ENCODE data around the gene SLC19A1. TPM values are rescaled to one million over a fixed set of nuclear protein-coding genes. Genes with fewer than 3 reads are reported as not detected.

Gene SLC19A1
- total and polyA plus RNA-seq, 2 donors from 2014 or later = 5.1 to 7.2 TPM

DNA sequence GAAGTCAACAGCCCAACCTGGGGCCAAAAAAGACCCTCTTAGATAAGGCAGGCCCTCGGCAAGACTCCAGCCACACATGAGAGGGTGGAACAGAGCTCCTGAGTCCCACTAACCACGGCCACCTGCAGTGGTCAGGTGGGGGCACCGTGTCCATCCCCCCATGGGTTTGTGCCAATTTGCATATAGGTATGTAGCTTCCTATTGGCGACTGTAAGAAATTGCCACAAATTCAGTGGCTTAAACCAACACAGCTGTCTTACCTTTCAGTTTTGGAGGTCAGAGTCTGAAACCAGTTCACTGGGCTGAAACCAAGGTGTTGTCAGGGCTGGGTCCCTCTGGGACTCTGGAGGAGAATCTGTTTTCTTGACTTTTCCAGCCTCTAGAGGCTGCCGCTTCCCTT, 77.9 kb downstream of the SLC19A1 start:
- H3K9me3 ChIP-seq (ENCODE audit: control insufficient read depth in 2 of 3, insufficient read depth in 1 of 3, low read length in 3 of 3) = peaks cover 0 to 6% (median 0%) of the 10 kb centered on the region in 3 donors
- no peak overlapping the region for H3K27ac ChIP-seq (ENCODE audit: low read depth in 2 of 2, low read length in 2 of 2)
- FAIRE-seq = no peak
- H3K4me1 ChIP-seq (ENCODE audit: control insufficient read depth in 2 of 3, insufficient read depth in 2 of 3, low read depth in 1 of 3, low read length in 3 of 3) = peaks cover 0 to 11% (median 9%) of the 10 kb centered on the region in 3 donors
- no peaks in the 10 kb centered on the region for H3K36me3 ChIP-seq (ENCODE audit: control insufficient read depth in 2 of 3, insufficient read depth in 3 of 3, low read length in 3 of 3)
- DNase-seq = peak in 1 of 5 donors; percentile 60
- no peak overlapping the region for H3K4me3 ChIP-seq (ENCODE audit: low read length in 3 of 3)
- no peak overlapping the region for H3K9ac ChIP-seq (ENCODE audit: low read length in 3 of 3)
- intact Hi-C loops (cut with DNase I) = no loop called here
- H3K27me3 ChIP-seq (ENCODE audit: control insufficient read depth, insufficient read depth, low read length) = no peaks in the 10 kb centered on the region
- TF ChIP-seq, protein P1, sequence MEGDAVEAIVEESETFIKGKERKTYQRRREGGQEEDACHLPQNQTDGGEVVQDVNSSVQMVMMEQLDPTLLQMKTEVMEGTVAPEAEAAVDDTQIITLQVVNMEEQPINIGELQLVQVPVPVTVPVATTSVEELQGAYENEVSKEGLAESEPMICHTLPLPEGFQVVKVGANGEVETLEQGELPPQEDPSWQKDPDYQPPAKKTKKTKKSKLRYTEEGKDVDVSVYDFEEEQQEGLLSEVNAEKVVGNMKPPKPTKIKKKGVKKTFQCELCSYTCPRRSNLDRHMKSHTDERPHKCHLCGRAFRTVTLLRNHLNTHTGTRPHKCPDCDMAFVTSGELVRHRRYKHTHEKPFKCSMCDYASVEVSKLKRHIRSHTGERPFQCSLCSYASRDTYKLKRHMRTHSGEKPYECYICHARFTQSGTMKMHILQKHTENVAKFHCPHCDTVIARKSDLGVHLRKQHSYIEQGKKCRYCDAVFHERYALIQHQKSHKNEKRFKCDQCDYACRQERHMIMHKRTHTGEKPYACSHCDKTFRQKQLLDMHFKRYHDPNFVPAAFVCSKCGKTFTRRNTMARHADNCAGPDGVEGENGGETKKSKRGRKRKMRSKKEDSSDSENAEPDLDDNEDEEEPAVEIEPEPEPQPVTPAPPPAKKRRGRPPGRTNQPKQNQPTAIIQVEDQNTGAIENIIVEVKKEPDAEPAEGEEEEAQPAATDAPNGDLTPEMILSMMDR (IDR thresholded peaks at IDR 0.05; ENCODE audit: borderline replicate concordance, extremely low read depth, insufficient read depth) = no peak

DNA sequence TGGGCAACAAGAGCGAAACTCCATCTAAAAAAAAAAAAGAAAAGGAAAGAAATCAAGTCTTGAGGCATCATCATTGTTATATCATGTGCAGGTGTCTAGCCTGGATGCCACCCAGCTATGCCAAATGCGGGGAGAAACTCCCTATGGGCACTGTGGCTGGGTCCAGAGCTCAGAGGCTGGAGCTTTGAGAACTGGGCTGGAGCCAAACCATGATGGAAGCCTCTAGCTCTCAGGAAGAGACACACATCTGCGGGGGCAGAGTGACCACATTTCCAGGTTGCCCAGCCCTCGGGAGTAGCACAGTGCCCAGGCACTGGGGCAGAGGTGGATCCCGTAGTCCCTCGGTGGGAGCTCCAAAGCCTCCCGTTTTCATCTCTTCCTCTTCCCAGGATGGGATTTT, 78.4 kb downstream of the SLC19A1 start:
- Histone ChIP-seq H3K27me3 (ENCODE audit: control insufficient read depth, insufficient read depth, low read length) (no peaks in the 10 kb centered on the region), H3K9ac (ENCODE audit: low read length in 3 of 3) (no peak overlapping the region), H3K4me3 (ENCODE audit: low read length in 3 of 3) (no peak overlapping the region), H3K36me3 (ENCODE audit: control insufficient read depth in 2 of 3, insufficient read depth in 3 of 3, low read length in 3 of 3) (no peaks in the 10 kb centered on the region), H3K4me1 (ENCODE audit: control insufficient read depth in 2 of 3, insufficient read depth in 2 of 3, low read depth in 1 of 3, low read length in 3 of 3) (peaks cover 0 to 8% (median 5%) of the 10 kb centered on the region in 3 donors), H3K27ac (ENCODE audit: low read depth in 2 of 2, low read length in 2 of 2) (no peak overlapping the region), H3K9me3 (ENCODE audit: control insufficient read depth in 2 of 3, insufficient read depth in 1 of 3, low read length in 3 of 3) (peaks cover 0 to 6% (median 0%) of the 10 kb centered on the region in 3 donors)
- DNase-seq (peak in 1 of 5 donors; percentile 15), FAIRE-seq (no peak)
- TF ChIP-seq, protein P1 (IDR thresholded peaks at IDR 0.05; ENCODE audit: borderline replicate concordance, extremely low read depth, insufficient read depth) = no peak
- intact Hi-C loops (cut with DNase I) = no loop called here

DNA sequence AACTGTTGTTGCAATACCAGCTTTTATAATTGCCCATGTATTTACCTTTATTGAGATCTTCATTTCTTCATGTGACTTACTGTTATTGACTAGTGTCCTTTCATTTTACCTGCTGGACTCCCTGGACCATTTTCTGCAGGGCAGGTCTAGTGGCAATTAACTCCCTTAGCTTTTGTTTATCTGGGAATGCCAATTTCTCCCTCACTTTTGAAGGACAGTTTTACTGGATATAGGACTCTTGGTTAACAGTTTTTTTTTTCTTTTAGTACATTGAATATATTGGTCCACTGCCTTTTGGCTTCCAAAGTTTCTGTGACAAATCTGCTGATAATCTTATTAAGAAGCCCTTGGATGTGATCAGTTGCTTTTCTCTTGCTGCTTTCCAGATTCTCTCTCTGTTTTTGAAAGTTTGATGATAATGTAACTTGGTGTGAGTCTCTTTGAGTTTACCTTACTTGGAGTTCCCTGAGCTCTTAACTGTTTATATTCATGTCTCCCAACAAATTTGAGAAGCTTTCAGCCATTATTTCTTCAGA, 80.4 kb downstream of the SLC19A1 start:
- H3K27ac ChIP-seq (ENCODE audit: low read depth in 2 of 2, low read length in 2 of 2) = no peak overlapping the region
- DNase-seq (no peak), FAIRE-seq (no peak)
- H3K4me3 ChIP-seq (ENCODE audit: low read length in 3 of 3) = no peak overlapping the region
- intact Hi-C loops (cut with DNase I) = no loop called here
- no peaks in the 10 kb centered on the region for H3K36me3 ChIP-seq (ENCODE audit: control insufficient read depth in 2 of 3, insufficient read depth in 3 of 3, low read length in 3 of 3)
- H3K27me3 ChIP-seq (ENCODE audit: control insufficient read depth, insufficient read depth, low read length) = no peaks in the 10 kb centered on the region
- peaks cover 0 to 6% (median 0%) of the 10 kb centered on the region in 3 donors for H3K9me3 ChIP-seq (ENCODE audit: control insufficient read depth in 2 of 3, insufficient read depth in 1 of 3, low read length in 3 of 3)
- H3K4me1 ChIP-seq (ENCODE audit: control insufficient read depth in 2 of 3, insufficient read depth in 2 of 3, low read depth in 1 of 3, low read length in 3 of 3) = peaks cover 0 to 8% (median 3%) of the 10 kb centered on the region in 3 donors
- H3K9ac ChIP-seq (ENCODE audit: low read length in 3 of 3) = no peak overlapping the region
- TF ChIP-seq, protein P1 (IDR thresholded peaks at IDR 0.05; ENCODE audit: borderline replicate concordance, extremely low read depth, insufficient read depth) = no peak

DNA sequence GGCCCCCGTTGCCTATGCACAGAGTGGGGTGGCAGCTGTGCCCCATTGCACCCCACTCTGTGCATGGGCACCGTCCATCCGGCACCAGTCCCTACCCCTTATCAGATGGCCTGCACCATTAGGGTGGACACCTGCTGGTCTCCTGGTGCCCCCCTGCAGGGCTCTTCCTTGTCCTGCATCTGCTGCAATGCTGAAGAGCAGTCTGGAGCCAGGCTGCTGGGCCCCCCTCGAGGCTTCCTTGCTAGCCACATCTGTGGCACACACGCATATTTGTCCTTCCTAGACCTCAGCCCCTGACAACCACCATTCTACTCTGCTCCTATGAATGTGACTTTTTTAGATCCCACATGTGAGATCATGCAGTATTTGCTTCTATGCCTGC, 80.9 kb downstream of the SLC19A1 start:
- TF ChIP-seq, protein P1 (IDR thresholded peaks at IDR 0.05; ENCODE audit: borderline replicate concordance, extremely low read depth, insufficient read depth) = no peak
- no peak overlapping the region for H3K4me3 ChIP-seq (ENCODE audit: low read length in 3 of 3)
- H3K4me1 ChIP-seq (ENCODE audit: control insufficient read depth in 2 of 3, insufficient read depth in 2 of 3, low read depth in 1 of 3, low read length in 3 of 3) = peaks cover 0 to 8% (median 2%) of the 10 kb centered on the region in 3 donors
- no peaks in the 10 kb centered on the region for H3K27me3 ChIP-seq (ENCODE audit: control insufficient read depth, insufficient read depth, low read length)
- intact Hi-C loops (cut with DNase I) = no loop called here
- FAIRE-seq (no peak), DNase-seq (no peak)
- H3K27ac ChIP-seq (ENCODE audit: low read depth in 2 of 2, low read length in 2 of 2) = no peak overlapping the region
- no peak overlapping the region for H3K9ac ChIP-seq (ENCODE audit: low read length in 3 of 3)
- no peaks in the 10 kb centered on the region for H3K36me3 ChIP-seq (ENCODE audit: control insufficient read depth in 2 of 3, insufficient read depth in 3 of 3, low read length in 3 of 3)
- peaks cover 0 to 6% (median 0%) of the 10 kb centered on the region in 3 donors for H3K9me3 ChIP-seq (ENCODE audit: control insufficient read depth in 2 of 3, insufficient read depth in 1 of 3, low read length in 3 of 3)

Data from kidney (tissue), 14 donors.